Muscle of leg (tissue), 11 donors: Measurements from ENCODE around the gene LTB4R2. TPM values are rescaled to one million over a fixed set of nuclear protein-coding genes. Genes with fewer than 3 reads are reported as not detected.

Experiments
- DNase-seq: peaks from one replicate; pipeline ENCODE4 v3.0.0; 2013
- H3K27ac ChIP-seq: one replicate; pipeline ENCODE4 v1.5.1; 2013; ENCODE audit warnings: mild to moderate bottlenecking, low read length, control low read depth
- H3K27me3 ChIP-seq: one replicate; pipeline ENCODE4 v1.6.1; 2013; ENCODE audit warnings: low read length; ENCODE audit not compliant: control insufficient read depth, insufficient read depth
- H3K36me3 ChIP-seq: one replicate; pipeline ENCODE4 v1.6.1; 2013; ENCODE audit warnings: low read length; ENCODE audit not compliant: control insufficient read depth, insufficient read depth
- H3K4me1 ChIP-seq: one replicate; pipeline ENCODE4 v1.6.1; 2013; ENCODE audit warnings: low read length; ENCODE audit not compliant: control insufficient read depth, insufficient read depth
- H3K4me3 ChIP-seq: one replicate; pipeline ENCODE4 v1.5.1; 2013; ENCODE audit warnings: low read length, control low read depth
- H3K9me3 ChIP-seq: replicated peaks from 2 replicates; pipeline ENCODE4 v1.6.1; 2013; ENCODE audit warnings: low read depth, low read length; ENCODE audit not compliant: control insufficient read depth
- WGBS: methylation state at CpG from one replicate; pipeline ENCODE4 v1.1.5; 2013; ENCODE audit warnings: missing lambda C conversion rate; ENCODE audit not compliant: insufficient coverage; 5-methylcytosine and 5-hydroxymethylcytosine counted together
- polyA plus RNA-seq, 8 donors: library from polyadenylated mRNA; unstranded; fragments of 120-200 nt; gene quantifications; one replicate each; pipeline versions ENCODE4 v1.2.1 to v1.2.3, GENCODE V29; 2013; ENCODE audit warnings: inconsistent platforms in 1 of 8, low replicate concordance in 1 of 8; ENCODE audit not compliant: insufficient read length in 8 of 8, insufficient read depth in 1 of 8
- total RNA-seq: library from RNA; stranded (reverse); fragments of 120-200 nt; gene quantifications from one replicate; pipeline ENCODE4 v1.2.4, GENCODE V29; 2013

Gene LTB4R2
- total and polyA plus RNA-seq, 9 donors: 1.1 to 4.4 (median 2.7) TPM

- Histone ChIP-seq H3K27me3 (no peaks in the 10 kb centered on the region), H3K36me3 (peaks cover 9% of the 10 kb centered on the region), H3K27ac (no peak overlapping the region), H3K4me3 (no peak overlapping the region), H3K9me3 (no peaks in the 10 kb centered on the region), H3K4me1 (peaks cover 9% of the 10 kb centered on the region)
- no CpG with 5 or more reads among the region's 3 CpGs for WGBS
- no peak for DNase-seq
Observed at GRCh38 chr14:24273422-24273998, 36.4 kb upstream of the LTB4R2 start.

GRCh38 chr14:24274101-24274543, 35.8 kb upstream of the LTB4R2 start:
- Histone ChIP-seq H3K4me1 (peaks cover 9% of the 10 kb centered on the region), H3K4me3 (no peak overlapping the region), H3K27ac (no peak overlapping the region)

GRCh38 chr14:24277071-24277470, 32.9 kb upstream of the LTB4R2 start:
- H3K4me3 ChIP-seq: no peak overlapping the region
- WGBS: 94% methylated on average over 6 of the region's 6 CpGs
- H3K9me3 ChIP-seq: no peaks in the 10 kb centered on the region
- no peaks in the 10 kb centered on the region for H3K27me3 ChIP-seq
- no peak overlapping the region for H3K27ac ChIP-seq
- no peak for DNase-seq
- H3K36me3 ChIP-seq: no peaks in the 10 kb centered on the region
- H3K4me1 ChIP-seq: peaks cover 3% of the 10 kb centered on the region

More at GRCh38 chr14:24274101-24274543, 35.8 kb upstream of the LTB4R2 start:
- Histone ChIP-seq H3K27me3 (no peaks in the 10 kb centered on the region), H3K9me3 (no peaks in the 10 kb centered on the region), H3K36me3 (peaks cover 2% of the 10 kb centered on the region)
- DNase-seq: peak; percentile 43
- 79% methylated on average over 3 of the region's 3 CpGs for WGBS

- Histone ChIP-seq H3K9me3 (no peaks in the 10 kb centered on the region), H3K27me3 (no peaks in the 10 kb centered on the region), H3K4me1 (peaks cover 3% of the 10 kb centered on the region), H3K27ac (no peak overlapping the region), H3K4me3 (no peak overlapping the region), H3K36me3 (no peaks in the 10 kb centered on the region)
- DNase-seq: peak; percentile 31
- 81% methylated on average over 9 of the region's 11 CpGs for WGBS
Observed at GRCh38 chr14:24277606-24278321, 32.2 kb upstream of the LTB4R2 start.

- 90% methylated on average over 5 of the region's 5 CpGs for WGBS
- no peak for DNase-seq
- peaks cover 3% of the 10 kb centered on the region for H3K4me1 ChIP-seq
- no peak overlapping the region for H3K27ac ChIP-seq
- no peaks in the 10 kb centered on the region for H3K9me3 ChIP-seq
- no peaks in the 10 kb centered on the region for H3K36me3 ChIP-seq
- H3K4me3 ChIP-seq: no peak overlapping the region
- no peaks in the 10 kb centered on the region for H3K27me3 ChIP-seq
Observed at GRCh38 chr14:24278424-24278823, 31.5 kb upstream of the LTB4R2 start.

GRCh38 chr14:24279301-24280186, 30.4 kb upstream of the LTB4R2 start:
- 59% methylated on average over 6 of the region's 11 CpGs for WGBS
- Histone ChIP-seq H3K27me3 (no peaks in the 10 kb centered on the region), H3K4me3 (no peak overlapping the region), H3K9me3 (no peaks in the 10 kb centered on the region), H3K27ac (no peak overlapping the region), H3K4me1 (peaks cover 12% of the 10 kb centered on the region), H3K36me3 (no peaks in the 10 kb centered on the region)
- DNase-seq: no peak

GRCh38 chr14:24280797-24281460, 29.0 kb upstream of the LTB4R2 start:
- Histone ChIP-seq H3K4me1 (peaks cover 14% of the 10 kb centered on the region), H3K9me3 (no peaks in the 10 kb centered on the region), H3K27me3 (no peaks in the 10 kb centered on the region), H3K36me3 (no peaks in the 10 kb centered on the region), H3K4me3 (no peak overlapping the region), H3K27ac (no peak overlapping the region)
- WGBS: 81% methylated on average over 6 of the region's 6 CpGs
- DNase-seq: no peak

GRCh38 chr14:24281636-24282035, 28.3 kb upstream of the LTB4R2 start:
- 84% methylated on average over 3 of the region's 7 CpGs for WGBS
- no peak overlapping the region for H3K4me3 ChIP-seq
- peaks cover 14% of the 10 kb centered on the region for H3K4me1 ChIP-seq
- H3K27me3 ChIP-seq: no peaks in the 10 kb centered on the region
- H3K36me3 ChIP-seq: no peaks in the 10 kb centered on the region
- H3K27ac ChIP-seq: no peak overlapping the region
- DNase-seq: no peak
- H3K9me3 ChIP-seq: no peaks in the 10 kb centered on the region

- Histone ChIP-seq H3K4me3 (no peak overlapping the region), H3K27me3 (no peaks in the 10 kb centered on the region), H3K27ac (no peak overlapping the region), H3K4me1 (peaks cover 14% of the 10 kb centered on the region), H3K36me3 (no peaks in the 10 kb centered on the region), H3K9me3 (no peaks in the 10 kb centered on the region)
- DNase-seq: no peak
- WGBS: 67% methylated on average over 3 of the region's 3 CpGs
Observed at GRCh38 chr14:24282736-24283135, 27.2 kb upstream of the LTB4R2 start.
